ENCODE data around the gene APOBEC4.

The APOBEC4 gene

DNA sequence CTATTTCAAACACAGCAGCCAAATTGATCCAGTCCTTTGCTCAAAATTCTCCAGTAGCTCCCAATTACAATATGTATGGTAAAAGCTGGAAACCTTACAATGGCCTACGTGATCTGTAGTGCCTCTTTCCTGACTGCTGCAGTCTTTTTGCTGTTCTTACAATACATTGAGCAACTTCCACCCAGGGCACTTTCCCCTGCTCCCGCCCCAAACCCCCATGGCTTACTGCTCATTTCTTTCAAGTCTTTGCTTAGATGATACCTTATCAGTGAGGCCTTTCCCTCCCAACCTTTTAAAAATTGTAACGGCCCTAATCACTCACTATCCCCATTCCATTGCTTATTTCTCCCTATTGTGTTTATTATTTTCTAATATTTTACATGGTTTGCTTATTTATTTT, 43.9 kb upstream of the APOBEC4 start:
- TF ChIP-seq, protein P1, sequence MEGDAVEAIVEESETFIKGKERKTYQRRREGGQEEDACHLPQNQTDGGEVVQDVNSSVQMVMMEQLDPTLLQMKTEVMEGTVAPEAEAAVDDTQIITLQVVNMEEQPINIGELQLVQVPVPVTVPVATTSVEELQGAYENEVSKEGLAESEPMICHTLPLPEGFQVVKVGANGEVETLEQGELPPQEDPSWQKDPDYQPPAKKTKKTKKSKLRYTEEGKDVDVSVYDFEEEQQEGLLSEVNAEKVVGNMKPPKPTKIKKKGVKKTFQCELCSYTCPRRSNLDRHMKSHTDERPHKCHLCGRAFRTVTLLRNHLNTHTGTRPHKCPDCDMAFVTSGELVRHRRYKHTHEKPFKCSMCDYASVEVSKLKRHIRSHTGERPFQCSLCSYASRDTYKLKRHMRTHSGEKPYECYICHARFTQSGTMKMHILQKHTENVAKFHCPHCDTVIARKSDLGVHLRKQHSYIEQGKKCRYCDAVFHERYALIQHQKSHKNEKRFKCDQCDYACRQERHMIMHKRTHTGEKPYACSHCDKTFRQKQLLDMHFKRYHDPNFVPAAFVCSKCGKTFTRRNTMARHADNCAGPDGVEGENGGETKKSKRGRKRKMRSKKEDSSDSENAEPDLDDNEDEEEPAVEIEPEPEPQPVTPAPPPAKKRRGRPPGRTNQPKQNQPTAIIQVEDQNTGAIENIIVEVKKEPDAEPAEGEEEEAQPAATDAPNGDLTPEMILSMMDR (conservative IDR thresholded peaks at IDR 0.05; ENCODE audit: control insufficient read depth, insufficient read depth, low read depth, low read length) = no peak

DNA sequence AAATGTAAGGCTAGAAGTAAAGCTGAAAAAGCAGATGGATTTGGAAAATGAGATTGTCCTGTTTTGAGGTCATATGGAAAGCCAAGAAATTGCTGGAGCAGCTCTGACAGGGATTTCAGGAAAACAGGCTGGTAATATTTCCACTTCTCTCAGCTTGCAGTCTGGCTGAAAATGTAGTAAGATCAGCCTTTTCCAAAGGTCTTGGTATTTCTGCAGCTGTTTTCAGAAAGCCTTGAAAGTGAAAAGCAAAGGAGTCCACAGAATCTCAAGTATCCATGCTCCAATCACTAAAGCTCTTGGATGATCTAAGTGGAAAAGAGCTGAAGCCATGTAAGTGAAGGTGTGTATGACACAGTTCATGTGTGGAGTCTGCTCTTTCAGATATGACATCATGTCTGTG, 41.6 kb upstream of the APOBEC4 start:
- H3K4me3 ChIP-seq (ENCODE audit: control insufficient read depth, low read depth, low read length) = no peak overlapping the region
- DNase-seq (ENCODE audit: low read depth) = no peak
- TF ChIP-seq, protein P1 (conservative IDR thresholded peaks at IDR 0.05; ENCODE audit: control insufficient read depth, insufficient read depth, low read depth, low read length) = no peak

More for the DNA sequence above, 43.9 kb upstream of the APOBEC4 start:
- DNase-seq (ENCODE audit: low read depth) = no peak
- H3K4me3 ChIP-seq (ENCODE audit: control insufficient read depth, low read depth, low read length) = no peak overlapping the region

DNA sequence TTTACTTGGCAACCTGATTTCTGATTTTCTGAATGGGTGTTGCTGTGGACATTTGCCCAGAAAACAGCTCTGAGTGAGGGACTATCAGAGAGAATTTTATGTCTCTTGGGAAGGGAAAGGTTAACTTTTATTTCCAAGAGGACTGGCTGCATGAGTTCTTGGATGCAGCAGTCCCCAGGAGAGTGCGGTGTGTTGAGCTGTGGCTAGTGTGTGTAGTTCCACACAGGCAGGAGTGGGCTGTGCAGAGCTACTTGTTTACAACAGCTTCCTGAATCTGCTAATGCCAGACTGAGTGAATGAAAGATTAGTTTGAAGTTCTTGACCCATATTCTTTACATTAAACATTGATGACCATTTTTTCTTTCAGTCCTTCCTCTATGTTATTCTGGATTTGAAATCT, 41.0 kb upstream of the APOBEC4 start:
- DNase-seq (ENCODE audit: low read depth) = peak; percentile 29
- TF ChIP-seq, protein P1 (conservative IDR thresholded peaks at IDR 0.05; ENCODE audit: control insufficient read depth, insufficient read depth, low read depth, low read length) = no peak
- H3K4me3 ChIP-seq (ENCODE audit: control insufficient read depth, low read depth, low read length) = no peak overlapping the region

DNA sequence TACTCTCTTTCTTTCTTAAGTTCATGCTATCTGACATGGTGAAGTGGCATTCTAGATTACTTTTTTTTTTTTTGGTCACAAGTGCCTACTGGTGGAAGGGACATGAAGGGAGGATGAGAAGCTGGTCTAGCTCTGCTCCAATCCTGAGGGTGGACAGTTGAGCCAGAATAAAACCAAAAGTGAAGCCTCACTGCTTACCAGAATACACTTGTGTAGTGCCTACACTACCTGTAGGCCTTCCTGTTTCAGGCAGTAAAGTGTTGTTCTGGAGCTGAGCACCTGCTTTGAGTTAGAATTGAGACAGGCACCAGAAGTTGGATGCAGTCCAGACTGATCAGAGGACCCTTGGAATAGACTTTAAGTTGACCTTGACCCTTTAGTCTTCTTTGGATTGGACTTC, 40.4 kb upstream of the APOBEC4 start:
- TF ChIP-seq, protein P1 (conservative IDR thresholded peaks at IDR 0.05; ENCODE audit: control insufficient read depth, insufficient read depth, low read depth, low read length) = no peak
- DNase-seq (ENCODE audit: low read depth) = no peak
- no peak overlapping the region for H3K4me3 ChIP-seq (ENCODE audit: control insufficient read depth, low read depth, low read length)

DNA sequence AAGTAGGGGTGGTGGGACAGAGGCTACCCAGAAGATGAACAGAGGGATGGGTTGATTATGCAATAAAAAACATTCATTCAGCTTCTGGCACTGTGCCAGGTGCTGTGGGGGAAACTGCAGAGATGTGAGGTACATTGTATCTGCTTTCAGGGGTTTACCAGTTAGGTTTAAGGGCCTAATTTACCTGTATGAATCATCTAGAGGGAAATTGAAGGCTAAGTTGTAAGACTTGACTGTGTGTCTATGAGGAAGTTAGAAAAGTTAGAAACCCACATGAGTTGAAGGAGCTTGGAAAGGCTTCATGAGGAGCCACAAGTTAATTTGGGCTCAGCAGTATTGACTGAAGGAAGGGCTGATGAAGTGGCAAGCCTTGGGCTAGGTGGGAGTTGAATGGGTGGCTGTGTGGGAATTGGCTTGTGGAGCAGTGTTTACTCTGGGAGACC, 36.7 kb upstream of the APOBEC4 start:
- no peak overlapping the region for H3K4me3 ChIP-seq (ENCODE audit: control insufficient read depth, low read depth, low read length)
- TF ChIP-seq, protein P1 (conservative IDR thresholded peaks at IDR 0.05; ENCODE audit: control insufficient read depth, insufficient read depth, low read depth, low read length) = no peak
- no peak for DNase-seq (ENCODE audit: low read depth)

DNA sequence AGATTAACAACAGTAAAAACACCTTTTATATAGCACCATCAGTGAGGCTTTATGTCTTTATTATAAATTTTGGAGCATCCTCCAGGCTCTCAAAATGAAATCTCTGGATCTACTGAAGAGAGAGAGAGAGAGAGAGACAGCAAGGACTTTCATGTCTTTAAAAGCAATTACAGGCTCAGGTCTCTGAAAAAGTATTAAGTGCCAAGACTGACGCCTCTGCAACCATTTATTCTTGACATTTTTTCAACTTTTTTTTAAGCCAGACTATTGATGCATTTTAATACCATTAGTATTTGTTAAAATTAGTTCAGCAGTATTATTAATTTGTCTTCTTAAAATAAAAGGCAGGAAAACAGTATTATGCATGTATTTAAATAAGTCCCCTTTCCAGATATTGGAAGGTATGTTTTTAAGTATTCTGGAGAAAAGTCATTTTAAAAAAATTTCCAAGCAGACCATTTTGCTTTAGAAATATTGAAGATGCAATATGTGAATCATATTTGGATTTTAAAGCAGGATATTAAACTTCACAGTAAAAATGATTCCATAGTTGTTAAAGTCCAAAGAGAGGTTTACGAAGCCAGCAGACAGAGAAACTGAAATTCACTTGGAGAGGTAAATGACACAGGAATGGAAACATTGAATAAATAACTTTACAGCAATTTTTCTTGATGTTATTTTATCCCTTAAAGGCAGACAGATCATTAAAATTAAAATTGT, 35.4 kb upstream of the APOBEC4 start:
- TF ChIP-seq, protein P1 (conservative IDR thresholded peaks at IDR 0.05; ENCODE audit: control insufficient read depth, insufficient read depth, low read depth, low read length) = no peak
- DNase-seq (ENCODE audit: low read depth) = no peak
- no peak overlapping the region for H3K4me3 ChIP-seq (ENCODE audit: control insufficient read depth, low read depth, low read length)

Measured in fibroblast of mammary gland (primary cell).